Stomach (tissue), 9 donors: ENCODE results near the gene RDX. TPM values are rescaled to one million over a fixed set of nuclear protein-coding genes. Genes with fewer than 3 reads are reported as not detected.
A peak's percentile ranks its signal among the peaks of the same experiment; 100 is the strongest.

Experiments used
- DNase-seq, 2 donors: peaks; one replicate each; pipeline versions ENCODE4 v3.0.0 to v3.0.0-alpha.2; 2013 to 2019
- H3K27ac ChIP-seq, 5 donors: fragments of 200-600 bp in 4 of 5; sonication (generic) in 4 of 5; one replicate each; pipeline ENCODE4 v1.5.1; 2013 to 2019; ENCODE audit warnings: mild to moderate bottlenecking in 1 of 5, moderate library complexity in 1 of 5
- H3K27me3 ChIP-seq, 3 donors: fragments of 200-600 bp; sonication (generic); one replicate each; pipeline ENCODE4 v1.5.1; 2017 to 2019; ENCODE audit warnings: mixed run types in 1 of 3
- H3K36me3 ChIP-seq, 4 donors: fragments of 200-600 bp; sonication (generic); 1 replicate in 3 of 4; 2 replicates in 1 of 4; pipeline ENCODE4 v1.5.1; 2016 to 2019
- H3K4me1 ChIP-seq, 4 donors: fragments of 200-600 bp; sonication (generic); one replicate each; pipeline ENCODE4 v1.5.1; 2016 to 2019
- H3K4me3 ChIP-seq, 4 donors: fragments of 200-600 bp; sonication (generic) in 3 of 4; one replicate each; pipeline ENCODE4 v1.5.1; 2016 to 2019; ENCODE audit warnings: mild to moderate bottlenecking in 1 of 4
- H3K9me3 ChIP-seq, 4 donors: fragments of 200-600 bp; sonication (generic); one replicate each; pipeline ENCODE4 v1.5.1; 2016 to 2019
- CTCF ChIP-seq, 7 experiments: fragments of 450-650 bp in 4 of 7; fragments of 200-600 bp in 3 of 7; sonication (generic) in 3 of 7; IDR thresholded peaks; one replicate each; pipeline ENCODE4 v1.5.1; 2016 to 2019; ENCODE audit warnings: antibody characterized with exemption in 7 of 7, control low read depth in 2 of 7, mild to moderate bottlenecking in 1 of 7
- EP300 ChIP-seq: sonication (generic); formaldehyde crosslinking; IDR thresholded peaks from one replicate; pipeline ENCODE4 v1.6.1; 2017; ENCODE audit warnings: antibody characterized with exemption
- POLR2A ChIP-seq, 4 donors: fragments of 450-650 bp; IDR thresholded peaks; one replicate each; pipeline ENCODE4 v1.6.1; 2016; ENCODE audit warnings: antibody characterized with exemption in 4 of 4, control low read depth in 2 of 4, mild to moderate bottlenecking in 1 of 4, moderate library complexity in 1 of 4
- POLR2AphosphoS5 ChIP-seq, 3 donors: sonication (generic); formaldehyde crosslinking; IDR thresholded peaks; one replicate each; pipeline ENCODE4 v1.6.1; 2016; ENCODE audit warnings: antibody characterized with exemption in 3 of 3
- WGBS, 5 donors: extraction: QIAGEN DNeasy Blood & Tissue Kit in 3 of 5; methylation state at CpG; one replicate each; pipeline versions ENCODE4 v1.1.5 to v1.1.7; 2013 to 2018; 5-methylcytosine and 5-hydroxymethylcytosine counted together
- intact Hi-C: fragments of 100-400 bp; cut with DNase I; formaldehyde crosslinking; loops from one replicate; pipeline ENCODE4 v1.15.1; 2023; ENCODE audit warnings: low total_unique reads
- polyA plus RNA-seq, 3 donors: library from polyadenylated mRNA; stranded (reverse); fragments of 200-250 nt; gene quantifications; one replicate each; pipeline ENCODE4 v1.2.3, GENCODE V29; 2013
- total RNA-seq, 5 donors: library from RNA; depleted of rRNA; stranded (reverse); fragments of >200 nt; gene quantifications; one replicate each; pipeline versions ENCODE4 v1.1.0 to v1.2.3, GENCODE V29; 2014 to 2016
- donor health status: healthy with polysubstance abuse.
- donor health status: Bipolar disorder and iron deficiency.
- donor health status: healthy.

RDX gene
- total and polyA plus RNA-seq, 8 donors = 18.1 to 426 (median 55.4) TPM

- Histone ChIP-seq H3K27me3 (no peaks in the 10 kb centered on the region), H3K9me3 (peaks cover 0 to 5% (median 0%) of the 10 kb centered on the region in 4 donors), H3K4me3 (no peak overlapping the region), H3K4me1 (peaks cover 0 to 30% (median 12%) of the 10 kb centered on the region in 4 donors), H3K36me3 (no peaks in the 10 kb centered on the region), H3K27ac (no peak overlapping the region)
- TF ChIP-seq EP300 (no peak), POLR2AphosphoS5 (IDR thresholded peaks at IDR 0.05) (peak in 1 of 3 donors; percentile 73), POLR2A (IDR thresholded peaks at IDR 0.05) (no peak)
- intact Hi-C loops = no loop called here
- DNase-seq = peak in 1 of 2 donors; percentile 69
These were observed 9.0 kb upstream of the RDX start for GRCh38 chr11:110305169-110306018.

- no peak for DNase-seq
- WGBS, 5 donors = 74 to 88% (median 81%) methylated on average over 5 of the region's 5 CpGs
- intact Hi-C loops = no loop called here
- Histone ChIP-seq H3K4me1 (peaks cover 6 to 38% (median 16%) of the 10 kb centered on the region in 4 donors), H3K9me3 (peaks cover 0 to 5% (median 0%) of the 10 kb centered on the region in 4 donors), H3K36me3 (no peaks in the 10 kb centered on the region), H3K27me3 (no peaks in the 10 kb centered on the region), H3K4me3 (no peak overlapping the region), H3K27ac (no peak overlapping the region)
- TF ChIP-seq POLR2A (IDR thresholded peaks at IDR 0.05) (no peak), EP300 (no peak), CTCF (IDR thresholded peaks at IDR 0.05) (no peak), POLR2AphosphoS5 (IDR thresholded peaks at IDR 0.05) (no peak)
These were observed 7.0 kb upstream of the RDX start for GRCh38 chr11:110303414-110303826.

GRCh38 chr11:110301577-110301976 lies 5.2 kb upstream of the RDX start:
- no peaks in the 10 kb centered on the region for H3K27me3 ChIP-seq
- H3K27ac ChIP-seq = no peak overlapping the region
- no peaks in the 10 kb centered on the region for H3K36me3 ChIP-seq
- DNase-seq = no peak
- WGBS, 5 donors = 89 to 98% (median 94%) methylated on average over 4 of the region's 4 CpGs
- H3K4me3 ChIP-seq = no peak overlapping the region
- no peak for TF ChIP-seq EP300
- H3K9me3 ChIP-seq = peaks cover 0 to 5% (median 0%) of the 10 kb centered on the region in 4 donors
- intact Hi-C loops = no loop called here
- peaks cover 15 to 48% (median 30%) of the 10 kb centered on the region in 4 donors for H3K4me1 ChIP-seq

- Histone ChIP-seq H3K4me1 (peaks cover 9 to 43% (median 28%) of the 10 kb centered on the region in 4 donors), H3K9me3 (peaks cover 0 to 5% (median 0%) of the 10 kb centered on the region in 4 donors), H3K4me3 (no peak overlapping the region), H3K27ac (no peak overlapping the region), H3K36me3 (no peaks in the 10 kb centered on the region), H3K27me3 (no peaks in the 10 kb centered on the region)
- 95 to 99% (median 96%) methylated on average over 19 to 27 of the region's 27 CpGs for WGBS, 5 donors
- no peak for TF ChIP-seq EP300
- TF ChIP-seq POLR2A (IDR thresholded peaks at IDR 0.05) = no peak
- TF ChIP-seq CTCF (IDR thresholded peaks at IDR 0.05) = no peak
- TF ChIP-seq POLR2AphosphoS5 (IDR thresholded peaks at IDR 0.05) = no peak
- intact Hi-C loops = no loop called here
- DNase-seq = no peak
These were observed 4.6 kb upstream of the RDX start for GRCh38 chr11:110301032-110301431.

GRCh38 chr11:110299006-110299785 lies 2.8 kb upstream of the RDX start:
- no peak for TF ChIP-seq CTCF (IDR thresholded peaks at IDR 0.05)
- no peak for TF ChIP-seq POLR2A (IDR thresholded peaks at IDR 0.05)
- TF ChIP-seq EP300 = no peak
- no peak for TF ChIP-seq POLR2AphosphoS5 (IDR thresholded peaks at IDR 0.05)
- WGBS, 5 donors = 87 to 90% (median 90%) methylated on average over 6 of the region's 6 CpGs
- Histone ChIP-seq H3K4me3 (no peak overlapping the region), H3K27ac (peak overlapping the region in 1 of 5 donors; percentile 98), H3K9me3 (peaks cover 0 to 5% (median 0%) of the 10 kb centered on the region in 4 donors), H3K36me3 (no peaks in the 10 kb centered on the region), H3K4me1 (peaks cover 12 to 43% (median 32%) of the 10 kb centered on the region in 4 donors), H3K27me3 (no peaks in the 10 kb centered on the region)
- intact Hi-C loops = no loop called here
- DNase-seq = no peak
